ENCODE data around the gene BUB1. TPM values are rescaled to one million over a fixed set of nuclear protein-coding genes. Genes with fewer than 3 reads are reported as not detected.
A peak's percentile ranks its signal among the peaks of the same experiment; 100 is the strongest.

BUB1 gene
- total RNA-seq, 2 experiments from 2014 or later = 125 to 180 TPM

- H2AFZ ChIP-seq (ENCODE audit: low read length) = no peak overlapping the region
These were observed 1.5 kb upstream of the BUB1 start for GRCh38 chr2:110679337-110679707.

GRCh38 chr2:110678457-110679336 lies 834 bp upstream of the BUB1 start:
- Histone ChIP-seq H4K20me1 (ENCODE audit: insufficient read depth, low read length) (peaks cover 18% of the 10 kb centered on the region; the same call in 1 of the 2 replicates), H3K9me2 (ENCODE audit: insufficient read depth, low read length) (no peaks in the 10 kb centered on the region), H3K4me2 (ENCODE audit: low read length) (peak overlapping the region; percentile 99), H2AFZ (ENCODE audit: low read length) (peak overlapping the region; percentile 68), H3K27ac (ENCODE audit: low read depth, low read length, poor library complexity, severe bottlenecking) (peak overlapping the region; percentile 91), H3K79me2 (ENCODE audit: insufficient read depth, low read depth, low read length) (peaks cover 42% of the 10 kb centered on the region), H3K36me3 (ENCODE audit: insufficient read depth, low read length) (peaks cover 30% of the 10 kb centered on the region), H3K9me3 (ENCODE audit: low read length) (no peaks in the 10 kb centered on the region), H3K4me3 (ENCODE audit: low read depth, low read length, poor library complexity, severe bottlenecking) (peak overlapping the region; percentile 92), H3K4me1 (ENCODE audit: insufficient read depth, low read length, poor library complexity, severe bottlenecking) (peaks cover 34% of the 10 kb centered on the region)
- peak; percentile 56 for DNase-seq (ENCODE audit: low spot score)
- TF ChIP-seq EZH2phosphoT487 (IDR thresholded peaks at IDR 0.05; ENCODE audit: borderline replicate concordance, low read depth, low read length) (no peak), CTCF (conservative IDR thresholded peaks at IDR 0.05; ENCODE audit: low read length) (no peak)
- TSS peak; percentile 99 for BruUV-seq (replicated peaks)
- ChIA-PET POLR2A (interaction anchor here (0.7 to 2.1 kb wide), 9 partner anchors 9 to 442 kb away, joined by 3 to 7 read pairs (median 4); partner anchors contain the start of gene BCL2L11), CTCF (ENCODE audit: unreplicated experiment) (no interaction called here)
- intact Hi-C loops (cut with micrococcal nuclease; ENCODE audit: unreplicated experiment) = loop anchor here (2.0 to 10.0 kb wide), 2 partner anchors 358 to 446 kb away; partner anchors contain the start of gene BCL2L11

More at GRCh38 chr2:110679337-110679707, 1.5 kb upstream of the BUB1 start:
- Histone ChIP-seq H3K36me3 (ENCODE audit: insufficient read depth, low read length) (peaks cover 24% of the 10 kb centered on the region), H3K4me2 (ENCODE audit: low read length) (peak overlapping the region; percentile 99), H3K27ac (ENCODE audit: low read depth, low read length, poor library complexity, severe bottlenecking) (peak overlapping the region; percentile 91), H3K4me3 (ENCODE audit: low read depth, low read length, poor library complexity, severe bottlenecking) (peak overlapping the region; percentile 92), H3K9me3 (ENCODE audit: low read length) (no peaks in the 10 kb centered on the region), H4K20me1 (ENCODE audit: insufficient read depth, low read length) (peaks cover 18% of the 10 kb centered on the region; the same call in 1 of the 2 replicates), H3K4me1 (ENCODE audit: insufficient read depth, low read length, poor library complexity, severe bottlenecking) (peaks cover 34% of the 10 kb centered on the region), H3K79me2 (ENCODE audit: insufficient read depth, low read depth, low read length) (peaks cover 36% of the 10 kb centered on the region), H3K9me2 (ENCODE audit: insufficient read depth, low read length) (no peaks in the 10 kb centered on the region)
- TF ChIP-seq EZH2phosphoT487 (IDR thresholded peaks at IDR 0.05; ENCODE audit: borderline replicate concordance, low read depth, low read length) (no peak), CTCF (conservative IDR thresholded peaks at IDR 0.05; ENCODE audit: low read length) (peak; percentile 78)
- POLR2A ChIA-PET = interaction anchor here (0.7 to 2.1 kb wide), 6 partner anchors 8 to 441 kb away, joined by 3 to 7 read pairs (median 4); partner anchors contain the start of gene BCL2L11
- DNase-seq (ENCODE audit: low spot score) = peak; percentile 27
- BruUV-seq (replicated peaks) = no TSS peak
- intact Hi-C loops (cut with micrococcal nuclease; ENCODE audit: unreplicated experiment) = loop anchor here (2.0 to 10.0 kb wide), 2 partner anchors 357 to 445 kb away; partner anchors contain the start of gene BCL2L11
- CTCF ChIA-PET (ENCODE audit: unreplicated experiment) = no interaction called here
